GM18502 (cell line): Measurements from ENCODE around the gene TAS2R14.

Experiments used
- ATAC-seq: cut with Tn5 transposase; IDR thresholded peaks from one replicate; pipeline ENCODE4 v1.9.1; 2021; ENCODE audit warnings: mild to moderate bottlenecking; ENCODE audit not compliant: unreplicated experiment, poor library complexity

The TAS2R14 gene

DNA sequence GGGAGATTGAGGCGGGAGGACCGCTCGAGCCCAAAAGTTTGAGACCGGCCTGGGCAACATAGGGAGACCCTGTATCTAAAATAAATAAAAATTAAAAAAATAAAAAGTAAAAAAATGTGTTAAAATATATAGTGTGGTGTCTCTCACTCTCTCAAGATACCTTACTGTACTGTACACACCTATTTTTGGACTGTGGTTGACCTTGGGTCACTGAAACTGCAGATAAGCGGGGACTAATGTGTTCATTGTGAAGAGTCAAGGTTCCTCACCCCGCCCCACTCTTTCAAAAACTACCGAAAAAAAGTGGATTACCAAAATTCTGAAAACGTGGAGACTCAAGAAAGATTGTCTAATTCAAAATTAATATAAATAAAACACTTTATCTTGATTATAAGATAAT is 28.7 kb downstream of the TAS2R14 start:
- ATAC-seq: no peak

DNA sequence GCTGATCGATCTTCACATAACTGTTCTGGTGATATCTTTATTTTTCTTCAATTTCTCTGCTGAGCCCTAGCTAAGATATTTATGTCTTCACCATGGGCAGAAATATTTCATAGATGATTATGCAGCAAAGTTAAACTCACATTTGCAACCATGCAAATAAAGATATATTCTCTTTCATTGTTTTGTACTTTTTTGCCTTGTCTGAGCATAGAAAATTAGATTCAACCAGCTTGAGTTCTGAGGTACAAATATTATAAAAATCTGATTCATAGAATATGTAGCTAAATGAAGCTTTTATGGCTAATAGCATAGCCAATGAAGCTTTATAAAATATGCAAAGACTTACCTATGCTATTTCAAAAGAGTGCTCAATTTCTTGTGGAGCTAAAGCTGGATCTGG is 29.6 kb downstream of the TAS2R14 start, which contains the start of gene TAS2R13:
TAS2R13 (minus strand) TSS at position 101 of the 400 bp plus-strand sequence. CDS start 264 bp downstream, outside the sequence.
- no peak for ATAC-seq

DNA sequence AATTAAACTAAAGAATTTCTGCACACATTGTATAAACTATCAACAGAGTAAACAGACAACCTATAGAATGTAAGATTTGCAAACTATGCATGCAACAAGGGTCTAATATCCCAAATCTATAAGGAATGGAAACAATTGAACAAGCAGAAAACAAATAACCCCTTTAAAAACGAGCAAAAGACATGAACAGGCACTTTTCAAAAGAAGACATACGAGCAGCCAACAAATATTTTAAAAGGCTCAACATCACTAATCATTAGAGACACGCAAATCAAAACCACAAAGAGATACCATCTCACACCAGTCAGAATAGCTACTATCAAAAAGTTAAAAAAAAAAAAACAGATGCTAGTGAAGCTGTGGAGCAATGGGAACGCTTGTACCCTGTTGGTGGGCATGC is 34.4 kb downstream of the TAS2R14 start:
- no peak for ATAC-seq

DNA sequence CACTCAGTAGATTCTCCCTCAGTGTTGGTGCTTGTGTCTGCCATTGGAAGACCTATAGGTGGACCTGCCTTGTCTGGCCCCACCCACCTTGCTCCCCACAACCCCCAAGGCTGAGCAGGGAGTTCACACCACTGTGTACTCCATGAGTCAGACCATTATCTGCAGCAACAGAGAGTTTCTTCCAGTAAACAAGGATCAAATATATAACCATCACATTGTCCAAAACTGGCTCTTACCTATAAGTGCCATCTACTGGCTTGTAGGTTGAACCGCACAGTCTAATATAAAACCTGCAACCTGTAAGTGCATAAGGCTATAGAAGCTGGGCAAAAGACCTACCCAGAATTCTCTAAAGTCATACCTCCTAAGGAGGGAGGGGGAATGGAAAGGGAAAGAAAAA is 37.6 kb downstream of the TAS2R14 start:
- no peak for ATAC-seq

DNA sequence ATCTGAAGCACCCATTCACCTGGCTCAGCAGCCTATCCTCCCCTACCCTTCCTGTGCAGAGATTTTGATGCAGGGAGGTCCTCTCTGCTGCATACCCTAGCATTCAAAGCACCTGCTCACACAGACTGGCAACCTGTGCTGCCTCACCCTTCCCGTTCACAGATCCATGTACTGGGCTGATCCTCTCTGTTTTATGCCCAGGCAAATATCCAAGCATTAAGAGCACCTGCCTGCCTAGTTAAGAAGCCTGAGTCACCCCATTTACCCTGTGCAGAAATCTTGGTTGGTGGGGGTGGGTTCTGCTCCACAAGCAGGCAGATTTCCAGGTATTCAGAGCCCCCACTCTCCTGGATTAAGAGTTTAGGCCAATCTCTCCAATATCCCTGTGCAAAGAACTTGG is 38.1 kb downstream of the TAS2R14 start:
- no peak for ATAC-seq

DNA sequence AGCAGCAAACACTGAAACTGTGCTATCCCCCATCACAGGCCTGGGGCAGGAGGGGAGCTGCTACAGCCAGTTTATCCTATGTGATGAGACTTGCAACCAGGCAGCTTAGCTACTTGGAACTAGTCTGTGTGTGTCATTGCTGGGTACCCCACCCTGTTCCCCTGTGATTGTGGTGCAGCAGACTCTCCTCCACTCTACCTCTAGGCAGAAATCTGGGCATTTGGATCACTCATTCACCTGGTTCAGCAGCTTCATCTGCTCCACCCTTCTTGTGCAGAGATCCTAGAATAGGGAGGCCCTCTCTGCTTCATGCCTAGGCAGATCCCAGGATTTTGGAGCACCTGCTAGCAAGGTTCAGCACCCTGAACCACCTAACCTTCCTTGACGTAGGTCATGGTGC is 38.5 kb downstream of the TAS2R14 start:
- ATAC-seq: no peak

DNA sequence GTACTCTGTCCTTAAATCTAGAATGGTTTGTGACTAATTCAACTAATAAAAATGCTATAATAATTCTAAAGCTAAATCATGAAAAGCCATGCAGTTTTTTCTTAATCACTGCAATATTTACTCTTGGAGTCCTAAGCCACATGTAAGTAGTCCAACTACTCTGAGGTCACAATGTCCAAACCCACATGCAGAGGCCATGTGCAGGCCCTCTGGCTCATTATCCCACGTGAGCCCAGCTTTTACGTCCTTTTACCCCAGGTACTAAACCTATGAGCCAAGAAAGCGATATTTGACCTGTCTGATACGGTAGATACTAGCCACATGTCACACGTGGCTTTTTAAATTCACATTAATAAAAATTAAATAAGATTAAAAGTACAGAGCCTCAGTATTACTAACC is 42.2 kb downstream of the TAS2R14 start:
- no peak for ATAC-seq

DNA sequence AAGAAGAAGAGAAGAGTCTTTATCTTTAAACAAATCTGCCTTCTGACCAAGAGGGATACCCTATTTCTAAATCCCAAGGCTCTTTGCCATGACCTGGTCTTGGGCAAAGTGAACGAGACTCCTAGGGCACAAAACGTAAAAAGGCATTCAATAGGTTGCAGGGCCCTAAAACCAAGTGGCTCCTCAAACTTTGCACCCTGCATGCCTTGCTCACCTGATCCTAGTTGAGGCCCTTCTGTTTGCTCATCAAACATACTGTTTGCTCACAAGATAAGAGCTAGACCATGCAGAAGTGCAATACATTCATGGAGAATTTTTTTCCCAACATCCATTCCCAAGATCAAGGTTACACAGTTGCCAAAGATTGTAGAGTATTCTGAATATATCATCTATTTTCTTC is 47.1 kb downstream of the TAS2R14 start:
- ATAC-seq: no peak

DNA sequence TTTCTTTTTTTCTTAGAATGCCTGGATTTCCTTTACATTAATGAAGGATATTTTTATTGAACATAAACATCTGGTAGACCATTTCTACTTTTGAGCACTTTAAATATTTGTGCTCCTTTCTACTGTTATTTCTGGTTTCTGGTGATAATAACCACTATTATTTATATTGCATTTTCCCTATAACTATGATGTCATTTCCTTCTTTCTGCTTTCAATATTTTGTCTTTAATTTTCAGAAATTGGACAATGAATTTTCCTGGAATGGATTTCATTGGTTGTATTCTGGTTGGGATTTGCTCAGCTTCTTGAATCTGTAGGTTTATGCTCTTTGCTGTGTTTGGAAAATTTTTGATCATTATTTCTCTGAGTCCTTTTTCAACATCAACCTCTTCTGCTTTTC is 49.8 kb downstream of the TAS2R14 start:
- no peak for ATAC-seq
